Measurements from ENCODE around the gene PRELID3B.

The PRELID3B gene

DNA sequence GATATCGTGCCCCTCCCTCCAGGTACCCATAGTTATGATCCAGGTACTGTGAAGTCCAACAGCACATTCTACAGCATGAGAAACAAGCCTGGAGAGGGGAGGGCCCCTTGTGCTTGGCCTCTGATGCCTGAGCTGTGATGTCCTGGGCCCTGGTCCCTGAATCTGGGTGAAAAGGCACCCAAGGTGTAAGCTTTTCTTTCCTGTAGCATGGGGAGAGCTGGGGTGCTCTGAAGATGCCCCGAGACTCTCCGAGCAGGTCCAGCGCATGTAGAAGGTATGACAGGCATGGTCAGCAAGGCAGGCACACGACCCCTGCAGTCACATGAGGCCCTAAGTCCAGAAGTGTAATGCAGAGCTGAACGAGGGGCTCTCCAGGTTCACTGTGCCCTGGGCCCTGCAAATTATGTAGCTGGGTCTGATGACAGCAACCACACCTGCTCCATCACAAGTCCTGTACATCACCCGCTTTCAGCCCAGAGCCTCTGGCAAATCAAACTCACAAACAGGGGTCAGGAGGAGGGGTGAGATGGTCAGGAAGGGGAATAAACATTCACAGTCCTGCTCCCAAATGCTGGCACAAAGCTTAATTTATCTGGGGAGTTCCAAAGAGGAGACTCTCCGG is 33.8 kb downstream of the PRELID3B start:
- no peak for DNase-seq (ENCODE audit: low read depth)

- no peak for DNase-seq (ENCODE audit: low read depth)
Observed at GRCh38 chr20:59007665-59008511, 34.7 kb downstream of the PRELID3B start.

- DNase-seq (ENCODE audit: low read depth) = no peak
Observed at GRCh38 chr20:59006864-59007664, 35.5 kb downstream of the PRELID3B start, which contains the start of gene CTSZ. TSS of gene CTSZ (minus strand) at chr20:59007254. CDS start at chr20:59007128, 126 bp downstream.

- DNase-seq (ENCODE audit: low read depth) = no peak
Observed at GRCh38 chr20:59006167-59006863, 36.3 kb downstream of the PRELID3B start.

GRCh38 chr20:59005523-59006166 is 36.9 kb downstream of the PRELID3B start:
- no peak for DNase-seq (ENCODE audit: low read depth)

DNA sequence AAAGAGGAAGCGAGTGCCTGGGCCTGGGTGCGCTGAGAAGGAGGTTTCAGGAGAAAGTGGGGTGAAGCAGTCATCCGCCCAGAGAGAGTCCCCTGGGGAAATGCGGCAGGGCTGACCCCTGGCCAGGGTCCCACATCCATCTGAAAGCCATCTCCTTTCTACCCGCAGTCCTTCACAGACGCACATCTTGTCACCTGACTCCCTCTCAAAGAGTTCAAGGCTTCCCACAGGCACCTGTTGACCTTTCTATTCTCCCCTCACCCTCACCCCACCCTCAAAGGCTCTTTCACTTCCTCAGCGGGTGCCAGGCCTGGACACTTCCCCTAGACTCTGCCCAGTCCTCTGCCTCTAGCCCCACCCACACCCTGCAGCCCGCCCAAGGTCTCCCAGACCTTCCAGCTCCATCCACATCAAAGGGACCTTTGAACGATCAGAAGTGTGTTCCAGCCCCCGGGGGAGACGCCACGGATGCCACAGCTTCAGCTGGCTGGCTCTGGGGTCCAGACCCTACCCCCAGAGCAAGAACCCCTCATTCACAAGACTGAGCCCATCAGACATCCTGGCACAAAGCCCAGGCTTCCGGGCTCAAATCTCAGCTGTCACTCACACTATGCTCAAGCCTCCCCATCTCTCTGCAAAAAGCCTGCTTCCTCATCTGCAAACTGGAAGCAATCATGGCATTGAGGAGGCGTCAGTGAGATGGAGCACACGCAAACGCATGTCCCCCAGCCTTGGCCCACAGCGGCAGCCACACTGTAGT is 37.6 kb downstream of the PRELID3B start:
- no peak for DNase-seq (ENCODE audit: low read depth)

DNA sequence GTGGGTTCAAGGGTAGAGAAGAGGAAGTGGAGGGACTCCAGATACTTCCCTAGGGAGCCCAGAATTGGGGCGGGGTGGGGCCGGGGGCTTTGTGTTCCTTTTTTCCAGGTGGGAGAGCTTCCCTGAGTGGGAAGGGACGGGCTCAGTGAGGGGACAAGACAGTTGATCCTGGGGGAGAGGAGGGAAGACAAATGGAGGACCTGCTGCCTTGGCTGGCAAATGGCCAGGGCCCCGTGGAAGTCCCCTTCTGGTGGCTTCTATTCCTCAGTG is 38.2 kb downstream of the PRELID3B start:
- no peak for DNase-seq (ENCODE audit: low read depth)

DNA sequence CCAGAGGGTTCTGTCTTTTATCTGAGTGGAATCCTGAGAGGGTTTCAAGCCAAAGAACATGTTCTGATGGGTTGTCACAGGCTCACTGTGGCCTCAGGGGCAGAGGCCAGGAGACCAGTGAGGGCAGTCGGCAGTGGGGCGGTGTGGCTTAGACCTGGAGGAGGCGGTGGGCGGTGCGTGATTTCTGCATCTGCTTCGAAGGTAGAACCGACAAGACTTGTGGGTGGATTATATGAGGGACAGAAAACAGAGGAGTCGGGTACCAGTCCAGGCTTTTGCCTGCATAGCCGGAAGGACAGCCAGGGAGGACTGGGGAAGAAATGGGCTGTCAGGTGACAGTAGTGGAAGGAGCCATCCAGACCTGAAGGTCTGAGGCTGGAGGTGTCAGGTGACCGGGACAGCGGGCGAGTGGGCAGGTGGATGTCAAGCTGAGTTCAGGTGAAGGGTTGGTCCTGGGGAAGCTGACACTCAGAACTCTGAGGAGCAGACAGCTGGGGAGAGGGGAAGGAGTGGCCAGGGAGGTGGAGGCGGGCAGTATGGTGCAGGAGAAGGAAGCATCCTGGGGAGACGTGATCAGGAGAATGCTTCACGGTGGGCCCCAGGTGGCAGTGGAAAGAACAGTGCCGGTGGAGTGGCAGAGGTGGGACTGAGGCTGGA is 38.6 kb downstream of the PRELID3B start:
- no peak for DNase-seq (ENCODE audit: low read depth)

DNA sequence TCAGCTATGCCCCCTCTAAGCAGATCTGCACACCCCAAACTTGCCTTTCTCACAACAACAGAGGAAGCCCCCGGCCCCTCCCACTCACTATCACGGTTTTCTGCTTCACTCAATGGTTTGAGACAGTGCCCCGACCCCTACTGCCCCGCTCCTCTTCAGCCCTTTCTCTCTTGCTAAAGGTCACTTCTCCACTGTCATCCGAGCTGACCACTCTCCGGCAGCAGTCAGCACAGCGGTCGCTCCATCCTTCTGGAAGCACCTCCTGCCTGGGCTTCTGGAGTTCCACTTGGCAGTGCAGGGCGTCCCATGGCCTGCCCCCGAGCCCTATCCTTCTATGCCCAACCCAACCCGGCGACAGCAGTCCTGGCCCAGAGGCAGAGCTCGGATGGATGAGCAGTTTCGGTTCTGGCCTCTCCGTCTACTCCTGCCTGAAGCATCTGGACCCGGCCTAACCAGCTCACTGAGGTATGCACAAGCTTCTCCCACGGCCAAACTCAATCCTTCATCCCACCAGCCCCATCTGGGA is 39.6 kb downstream of the PRELID3B start:
- no peak for DNase-seq (ENCODE audit: low read depth)

DNA sequence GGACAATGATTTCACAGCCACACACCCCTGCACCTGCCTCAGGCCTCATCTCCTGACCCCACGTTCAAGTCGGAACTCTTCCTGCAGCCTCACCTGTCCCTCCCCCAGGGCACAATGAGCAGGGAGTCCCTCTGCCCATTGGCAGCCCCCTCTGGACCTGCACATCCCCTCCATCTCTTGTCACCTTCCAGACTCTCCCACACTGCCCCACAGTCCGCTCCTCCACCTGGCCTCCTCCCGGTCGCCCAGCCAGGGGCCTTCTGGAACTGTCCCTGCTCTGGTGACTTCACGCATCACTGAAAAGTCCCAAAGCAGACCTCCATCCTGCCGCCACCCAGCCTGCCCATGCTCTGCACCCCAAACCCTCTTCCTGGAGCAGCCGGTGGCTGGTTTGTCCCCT is 40.2 kb downstream of the PRELID3B start:
- DNase-seq (ENCODE audit: low read depth) = no peak

DNA sequence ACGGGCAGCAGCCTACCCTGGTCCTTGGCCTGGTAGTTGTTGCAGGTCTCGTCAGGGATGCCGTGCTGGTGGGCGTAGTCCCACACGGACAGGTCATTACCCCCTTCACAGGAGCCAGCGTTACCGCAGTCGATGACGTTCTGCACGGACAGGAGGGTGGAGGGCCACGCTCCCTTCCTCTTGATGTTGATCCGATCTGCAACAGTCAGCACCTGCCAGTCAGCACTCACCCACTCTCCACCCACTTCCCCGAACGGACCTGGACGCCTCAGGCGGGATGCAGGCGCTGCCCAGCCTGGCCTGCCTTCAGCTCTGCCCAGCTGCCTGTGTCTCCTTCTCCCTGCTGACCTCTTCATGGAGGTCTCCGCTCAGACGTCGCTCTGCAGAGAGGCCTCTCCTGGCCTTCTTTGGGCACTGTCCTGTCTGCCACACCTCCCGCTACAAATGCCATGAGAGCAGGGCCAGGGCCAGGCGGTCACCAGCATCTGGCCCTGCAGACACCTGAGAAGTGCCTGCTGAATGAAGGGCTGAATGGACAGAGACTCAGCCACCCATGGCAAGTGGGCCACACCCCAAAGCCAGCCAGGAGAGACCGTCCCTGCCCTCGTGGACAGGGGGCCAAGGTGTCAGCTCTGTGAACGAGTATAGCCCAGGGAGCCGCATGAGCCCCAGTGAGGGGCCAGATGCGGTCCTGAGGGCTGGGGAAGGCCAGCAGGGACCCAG is 41.0 kb downstream of the PRELID3B start:
- DNase-seq (ENCODE audit: low read depth) = no peak

GRCh38 chr20:59001068-59001448 is 41.5 kb downstream of the PRELID3B start:
- no peak for DNase-seq (ENCODE audit: low read depth)

DNA sequence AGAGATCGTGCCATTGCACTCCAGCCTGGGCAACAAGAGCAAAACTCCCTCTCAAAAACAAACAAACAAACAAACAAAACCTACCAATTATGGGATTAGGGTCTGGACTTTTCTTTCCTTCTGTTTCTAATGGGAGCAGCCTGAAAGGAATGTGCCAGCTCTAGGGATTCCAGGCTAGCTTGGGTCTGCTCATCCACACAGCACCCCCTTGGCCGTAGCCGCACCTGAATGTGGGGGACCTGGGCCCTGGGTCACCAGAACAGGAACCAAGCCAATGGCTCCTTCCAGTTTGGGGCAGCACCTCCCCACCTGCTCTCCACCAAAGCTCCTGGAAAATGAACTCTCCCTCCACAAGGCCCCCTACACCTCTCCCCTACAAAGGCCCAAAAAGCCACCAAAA is 42.3 kb downstream of the PRELID3B start:
- no peak for DNase-seq (ENCODE audit: low read depth)

DNA sequence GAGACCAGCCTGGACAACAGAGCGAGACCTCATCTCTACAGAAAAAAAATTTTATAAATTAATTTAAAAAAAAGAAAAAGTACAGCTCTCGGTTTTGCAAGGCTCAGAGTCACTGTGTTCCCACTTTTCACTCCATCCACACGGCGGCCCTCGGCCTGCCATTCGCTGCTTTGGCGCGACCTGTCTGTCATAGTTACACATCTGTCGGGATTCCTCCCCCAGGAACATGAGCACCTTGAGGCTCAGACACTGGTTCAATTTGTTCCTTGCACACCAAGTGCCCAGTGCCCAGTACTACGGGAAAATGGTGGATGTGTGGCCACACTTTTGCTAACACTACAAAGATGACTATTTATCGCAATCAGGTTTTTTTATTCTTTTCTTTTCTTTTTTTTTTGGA is 43.9 kb downstream of the PRELID3B start:
- no peak for DNase-seq (ENCODE audit: low read depth)

- DNase-seq (ENCODE audit: low read depth) = no peak
Observed at GRCh38 chr20:58997141-58997770, 45.3 kb downstream of the PRELID3B start.

- no peak for DNase-seq (ENCODE audit: low read depth)
Observed at GRCh38 chr20:58996226-58996611, 46.4 kb downstream of the PRELID3B start.

GRCh38 chr20:58995461-58996225 is 46.9 kb downstream of the PRELID3B start:
- DNase-seq (ENCODE audit: low read depth) = no peak

DNA sequence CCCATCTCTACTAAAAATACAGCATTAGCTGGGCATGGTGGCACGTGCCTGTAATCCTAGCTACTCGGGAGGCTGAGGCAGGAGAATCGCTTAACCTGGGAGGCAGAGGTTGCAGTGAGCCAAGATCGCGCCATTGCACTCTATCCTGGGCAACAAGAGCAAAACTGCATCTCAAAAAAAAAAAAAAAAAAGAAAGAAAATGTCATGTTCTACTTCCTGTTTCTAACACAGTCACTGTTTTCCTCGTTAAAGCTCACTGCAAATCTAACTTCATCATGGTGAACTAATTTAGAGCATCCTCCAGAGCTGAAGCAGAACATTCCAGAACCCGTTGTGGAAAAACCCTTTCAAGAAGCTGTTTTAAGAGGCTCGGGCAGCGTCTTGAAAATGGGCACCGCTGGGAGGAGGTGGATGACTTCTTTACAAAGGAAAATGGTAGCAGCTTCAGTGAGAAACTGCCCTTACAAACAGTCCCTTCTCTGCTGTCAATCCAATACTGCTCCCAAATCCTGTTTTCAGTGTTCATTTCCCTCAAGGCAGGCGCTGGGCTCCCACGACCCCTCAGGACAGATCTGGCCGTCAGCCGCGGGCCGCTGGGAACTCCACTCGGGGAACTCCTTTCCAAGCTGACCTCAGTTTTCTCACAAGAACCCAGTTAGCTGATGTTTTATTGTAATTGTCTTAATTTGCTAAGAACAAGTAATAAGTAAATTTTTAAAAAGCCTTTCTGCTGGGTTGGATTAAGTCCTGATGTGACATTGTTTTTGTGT is 48.0 kb downstream of the PRELID3B start:
- no peak for DNase-seq (ENCODE audit: low read depth)
